GM12875 (cell line): ENCODE data around the gene ZNF518B.

Source experiments
- H3K4me3 ChIP-seq: one replicate; pipeline ENCODE4 v1.5.1; 2011; ENCODE audit warnings: low read depth, low read length, control low read depth
- TF ChIP-seq, protein P1 (sequence below): IDR thresholded peaks from 2 replicates; pipeline ENCODE4 v1.5.1; 2011; ENCODE audit warnings: low read depth, mild to moderate bottlenecking, control low read depth, inconsistent platforms, low read length, moderate library complexity, borderline replicate concordance; ENCODE audit not compliant: insufficient read depth

ZNF518B gene

DNA sequence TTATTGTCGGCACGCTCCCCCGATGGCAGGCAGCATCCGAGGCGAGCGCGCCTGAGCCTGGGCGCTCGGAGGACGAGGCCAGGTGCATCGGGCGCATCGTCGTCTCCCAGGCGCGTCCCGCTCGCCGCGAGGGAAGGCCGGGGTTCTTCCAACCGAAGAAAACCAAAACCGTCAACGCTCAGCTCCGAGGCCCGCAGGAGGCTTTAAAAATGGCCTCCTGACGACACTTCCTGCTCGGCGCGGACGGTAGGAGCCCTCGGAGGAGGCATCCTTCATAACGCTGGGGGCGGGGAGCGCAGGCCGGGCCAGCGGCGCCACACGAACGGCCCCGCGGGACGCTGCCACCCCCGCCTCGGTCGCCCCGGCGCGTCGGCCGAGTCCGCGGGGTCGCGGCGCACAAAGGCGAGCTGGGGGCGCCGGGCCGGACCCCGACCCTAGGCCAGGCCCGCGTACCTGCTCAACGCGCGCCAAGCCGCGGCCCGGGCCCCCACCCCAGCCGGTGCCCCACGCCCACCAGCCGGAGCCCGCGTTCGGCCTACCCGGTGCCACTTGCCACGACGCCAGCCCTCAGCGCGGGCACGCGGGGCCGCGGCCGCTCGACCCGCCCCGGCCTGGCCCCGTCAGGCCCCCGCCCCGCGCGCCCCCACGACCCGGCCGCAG lies 501 bp downstream of the ZNF518B start:
- H3K4me3 ChIP-seq: peak overlapping the region; percentile 63
- TF ChIP-seq, protein P1, sequence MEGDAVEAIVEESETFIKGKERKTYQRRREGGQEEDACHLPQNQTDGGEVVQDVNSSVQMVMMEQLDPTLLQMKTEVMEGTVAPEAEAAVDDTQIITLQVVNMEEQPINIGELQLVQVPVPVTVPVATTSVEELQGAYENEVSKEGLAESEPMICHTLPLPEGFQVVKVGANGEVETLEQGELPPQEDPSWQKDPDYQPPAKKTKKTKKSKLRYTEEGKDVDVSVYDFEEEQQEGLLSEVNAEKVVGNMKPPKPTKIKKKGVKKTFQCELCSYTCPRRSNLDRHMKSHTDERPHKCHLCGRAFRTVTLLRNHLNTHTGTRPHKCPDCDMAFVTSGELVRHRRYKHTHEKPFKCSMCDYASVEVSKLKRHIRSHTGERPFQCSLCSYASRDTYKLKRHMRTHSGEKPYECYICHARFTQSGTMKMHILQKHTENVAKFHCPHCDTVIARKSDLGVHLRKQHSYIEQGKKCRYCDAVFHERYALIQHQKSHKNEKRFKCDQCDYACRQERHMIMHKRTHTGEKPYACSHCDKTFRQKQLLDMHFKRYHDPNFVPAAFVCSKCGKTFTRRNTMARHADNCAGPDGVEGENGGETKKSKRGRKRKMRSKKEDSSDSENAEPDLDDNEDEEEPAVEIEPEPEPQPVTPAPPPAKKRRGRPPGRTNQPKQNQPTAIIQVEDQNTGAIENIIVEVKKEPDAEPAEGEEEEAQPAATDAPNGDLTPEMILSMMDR: no peak

DNA sequence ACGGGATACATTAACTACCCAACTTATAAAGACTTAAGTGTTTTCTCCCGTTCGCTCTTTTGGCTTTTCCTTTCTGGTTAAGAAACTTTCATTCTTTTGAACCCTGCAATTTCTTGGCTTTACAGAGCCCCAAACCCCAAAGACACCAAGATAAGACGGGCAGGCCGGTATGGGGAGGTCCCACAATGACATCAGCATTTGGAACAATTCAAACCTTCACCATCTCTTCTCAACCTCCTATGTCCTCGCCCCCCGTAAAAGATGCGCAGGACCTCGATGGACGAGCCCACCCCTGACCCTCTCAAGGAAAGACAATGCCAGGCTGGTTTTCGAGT lies 999 bp downstream of the ZNF518B start:
- peak overlapping the region; percentile 63 for H3K4me3 ChIP-seq
- TF ChIP-seq, protein P1: no peak

DNA sequence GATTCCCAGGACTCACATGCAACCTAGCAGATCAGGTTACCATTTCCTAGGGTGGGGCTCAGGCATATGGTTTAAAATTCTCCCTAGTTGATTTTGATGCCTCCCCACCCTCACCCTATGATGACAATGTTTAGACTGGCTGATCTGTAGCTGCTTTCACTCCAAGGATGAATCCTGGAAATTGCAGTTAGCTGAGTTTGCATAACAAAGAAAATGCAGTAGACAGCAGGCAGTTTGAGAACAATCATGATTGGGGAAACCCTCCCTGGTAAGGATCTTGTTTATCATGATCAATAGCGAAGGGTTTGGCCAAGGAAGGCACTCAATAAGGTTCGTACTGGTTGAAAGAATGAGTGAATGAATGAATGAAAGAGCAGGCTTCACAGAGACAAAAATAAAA lies 2.1 kb downstream of the ZNF518B start:
- no peak overlapping the region for H3K4me3 ChIP-seq
- TF ChIP-seq, protein P1: no peak

DNA sequence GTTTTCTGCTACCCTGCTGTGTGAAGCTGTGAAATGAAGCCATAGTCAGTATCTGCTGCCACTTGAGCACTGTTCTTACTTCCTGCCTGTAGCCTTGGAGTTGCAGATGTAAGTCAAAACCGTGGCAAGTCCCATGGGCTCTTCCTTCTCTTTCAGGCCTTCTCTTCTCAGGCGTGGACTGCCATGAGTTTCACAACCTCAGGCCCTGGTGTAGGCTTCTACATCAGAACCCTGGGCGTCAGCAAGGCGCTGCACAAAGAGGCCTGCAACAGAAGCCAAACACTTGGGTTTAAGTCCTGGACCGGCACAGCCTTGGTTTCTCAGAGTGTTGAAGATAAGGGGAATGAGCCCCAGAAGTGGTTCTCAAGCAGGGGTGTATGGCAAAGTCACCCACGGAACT lies 2.5 kb downstream of the ZNF518B start:
- TF ChIP-seq, protein P1: no peak
- H3K4me3 ChIP-seq: no peak overlapping the region

DNA sequence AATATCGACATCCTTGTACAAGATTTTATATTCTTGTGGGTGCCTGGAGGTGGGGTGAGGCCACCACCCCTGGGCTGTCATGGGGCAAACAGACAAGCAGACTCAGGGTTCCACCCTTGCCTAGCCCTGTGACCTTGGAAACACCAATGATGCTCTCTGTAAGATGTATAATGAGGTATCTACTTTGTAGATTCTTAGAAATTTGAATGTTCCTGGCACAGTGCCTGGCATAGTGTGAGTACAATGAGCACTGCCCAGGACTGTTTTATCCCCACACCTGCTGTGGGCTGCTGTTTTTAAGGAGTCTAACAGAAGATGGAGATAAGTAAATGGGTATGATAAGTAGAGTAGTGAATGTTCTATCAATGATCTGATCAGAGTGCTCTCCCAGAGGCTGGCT lies 3.1 kb downstream of the ZNF518B start:
- no peak overlapping the region for H3K4me3 ChIP-seq
- TF ChIP-seq, protein P1: no peak

DNA sequence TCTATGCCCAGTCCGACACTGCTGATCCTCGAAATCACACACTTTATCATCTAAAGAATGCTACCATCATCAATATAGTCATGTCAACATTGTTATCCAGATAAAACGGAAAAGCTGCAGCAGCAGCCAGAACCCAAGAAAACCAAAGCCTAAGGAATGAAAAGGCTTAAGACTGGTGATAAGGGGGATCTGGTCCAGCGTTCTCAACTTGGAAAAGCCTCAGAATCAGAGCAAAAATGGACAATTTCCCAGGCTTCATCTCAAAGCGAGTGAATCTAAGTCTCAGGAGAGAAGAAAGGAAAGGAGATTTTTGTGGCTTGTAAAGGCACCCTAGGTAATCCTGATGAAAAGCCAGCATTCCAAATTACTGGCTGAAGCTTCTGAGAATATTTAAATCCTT lies 8.2 kb downstream of the ZNF518B start:
- TF ChIP-seq, protein P1: no peak
- no peak overlapping the region for H3K4me3 ChIP-seq

DNA sequence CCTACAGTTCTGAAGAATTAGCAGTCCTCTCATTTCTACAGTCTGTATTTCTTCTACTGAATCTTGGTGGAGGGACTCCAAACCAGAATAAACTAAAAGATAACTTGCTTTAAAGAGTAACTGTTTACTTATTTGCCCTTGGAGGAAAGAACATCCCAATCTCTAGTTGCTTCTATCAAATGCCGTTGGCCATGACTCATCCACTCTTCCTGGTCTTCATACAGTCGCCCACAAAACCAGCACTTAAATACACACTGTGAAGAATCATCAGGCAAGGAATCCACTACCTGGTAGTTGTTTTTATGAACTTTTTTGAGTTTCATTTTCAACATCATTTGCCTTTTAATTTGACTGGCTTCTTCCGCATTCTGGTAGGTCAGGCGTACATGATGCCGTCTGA lies 14.2 kb downstream of the ZNF518B start:
- TF ChIP-seq, protein P1: no peak
- H3K4me3 ChIP-seq: no peak overlapping the region
